Glomerular endothelial cell (primary cell): ENCODE measurements around the gene CANT1. TPM values are rescaled to one million over a fixed set of nuclear protein-coding genes. Genes with fewer than 3 reads are reported as not detected.

Experiments used
- DNase-seq: peaks from one replicate; pipeline ENCODE4 v3.0.0-alpha.2; 2011; ENCODE audit warnings: low read depth, low spot score; ENCODE audit errors: extremely low read depth
- total RNA-seq: library from RNA; depleted of rRNA; stranded (reverse); fragments of >200 nt; gene quantifications from 2 replicates; pipeline ENCODE4 v1.2.3, GENCODE V29; 2015

The CANT1 gene
- total RNA-seq, 1 donor from 2014 or later: 62.4 TPM

DNA sequence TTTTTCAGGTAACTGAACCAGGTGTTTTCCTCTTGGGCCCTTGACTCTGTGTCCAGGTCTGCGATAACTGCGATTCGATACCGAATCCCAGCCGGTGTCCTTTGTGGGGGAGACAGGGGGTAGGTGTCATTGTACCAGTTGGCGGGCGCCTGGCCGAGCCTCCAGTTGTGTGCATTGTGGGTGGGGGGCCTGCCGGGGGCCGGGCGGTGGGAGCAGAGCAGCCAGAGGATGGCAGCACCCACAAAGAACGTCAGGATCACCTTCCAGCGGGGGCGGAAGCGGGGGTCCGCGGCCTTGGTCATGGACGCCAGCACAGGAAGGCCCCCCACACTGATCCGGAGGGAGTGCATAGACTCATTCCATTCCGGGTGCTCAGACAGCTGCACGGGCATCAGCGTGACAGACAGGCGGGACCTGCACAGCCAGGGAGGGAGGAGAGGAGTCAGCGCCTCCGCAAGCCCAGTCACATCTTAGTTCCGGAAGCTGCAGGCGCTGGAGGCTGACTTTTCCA, 12.3 kb downstream of the CANT1 start:
- no peak for DNase-seq

DNA sequence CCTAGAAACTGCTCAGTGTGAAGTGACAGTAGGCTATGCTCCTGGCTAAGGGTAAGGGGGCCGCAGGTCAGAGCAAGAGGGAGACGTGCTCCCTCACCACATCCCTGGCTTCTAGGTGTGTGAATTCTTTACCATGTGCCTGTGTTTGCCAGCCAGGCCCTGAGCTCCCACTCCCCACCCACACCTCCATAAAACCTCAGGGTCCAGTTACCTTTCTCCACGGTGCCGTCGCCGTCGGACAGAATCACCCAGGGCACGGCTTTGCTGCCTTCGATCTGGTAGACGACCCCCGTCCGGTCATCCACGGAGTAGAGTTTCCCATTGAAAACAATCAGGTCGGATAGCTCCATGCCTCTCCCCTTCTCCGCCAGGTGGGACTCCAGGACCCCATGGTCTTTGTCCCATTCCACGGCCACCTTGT, 12.8 kb downstream of the CANT1 start:
- no peak for DNase-seq

DNA sequence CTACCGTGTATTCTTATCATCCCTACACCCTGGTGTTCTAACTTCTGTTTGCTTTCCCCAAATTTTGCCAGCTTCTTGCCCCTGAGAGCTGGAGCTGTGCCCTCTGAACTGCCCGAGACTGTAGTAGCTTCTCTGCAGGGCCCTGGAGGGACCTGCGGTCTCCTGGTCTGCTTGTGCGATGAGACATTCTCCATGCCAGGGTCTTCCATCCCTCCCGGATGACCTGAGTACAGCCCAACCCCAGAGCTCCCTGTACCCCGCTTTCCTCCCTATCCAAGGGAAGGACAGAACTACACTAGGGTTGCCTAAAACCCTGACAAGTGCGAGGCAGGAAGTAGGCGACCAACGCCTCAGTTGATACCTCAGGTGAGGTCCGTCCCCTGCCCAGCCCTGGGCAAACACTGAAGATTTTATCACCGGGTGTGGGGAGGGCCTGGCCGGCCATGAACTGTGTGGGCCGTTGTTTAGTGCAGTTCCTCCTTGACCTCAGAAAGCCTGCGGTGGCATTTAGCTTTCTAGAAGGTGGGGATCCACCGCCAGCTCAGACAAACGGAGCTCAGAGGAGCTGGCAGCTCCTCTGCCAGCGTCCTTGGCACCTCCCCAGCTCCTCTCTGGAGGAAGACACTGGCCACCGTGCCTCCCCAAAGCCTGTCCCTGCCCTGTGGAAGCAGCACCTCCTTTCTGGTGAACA, 13.7 kb downstream of the CANT1 start:
- no peak for DNase-seq

DNA sequence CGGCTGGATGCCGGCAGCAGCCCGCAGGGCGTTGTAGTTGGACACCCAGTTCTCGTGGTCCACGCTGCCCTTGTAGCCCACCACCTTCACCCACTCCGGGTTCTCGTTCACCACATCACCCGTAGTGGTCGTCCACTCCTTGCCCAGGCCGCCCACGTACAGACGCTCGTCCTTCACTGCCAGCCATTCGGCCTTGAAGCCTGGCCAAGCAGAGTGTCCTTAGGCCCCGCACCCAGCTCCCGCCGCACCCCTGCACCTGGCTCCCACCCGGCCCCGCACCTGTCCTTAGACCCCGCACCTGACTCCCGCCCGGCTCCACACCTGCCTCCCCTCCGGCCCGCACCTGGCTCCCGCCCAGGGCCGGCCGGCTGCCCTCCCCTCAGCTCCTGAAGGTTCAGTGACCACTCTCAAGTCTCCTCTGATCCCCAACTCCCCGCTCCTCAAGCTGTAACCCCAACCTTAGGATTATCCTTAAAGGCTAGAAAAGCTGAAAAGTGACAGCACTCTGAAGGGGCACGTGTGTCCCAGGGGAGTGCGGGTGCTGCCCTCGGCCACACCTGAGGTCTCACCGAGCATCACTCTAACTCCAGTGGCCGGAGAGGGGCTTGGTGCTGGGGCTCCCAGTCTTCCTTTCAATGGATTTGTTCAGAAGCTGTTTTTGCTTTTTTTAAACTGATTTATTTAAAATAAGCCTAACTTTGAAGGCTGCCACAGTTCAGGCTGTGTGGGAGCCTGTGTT, 14.4 kb downstream of the CANT1 start:
- DNase-seq: no peak

DNA sequence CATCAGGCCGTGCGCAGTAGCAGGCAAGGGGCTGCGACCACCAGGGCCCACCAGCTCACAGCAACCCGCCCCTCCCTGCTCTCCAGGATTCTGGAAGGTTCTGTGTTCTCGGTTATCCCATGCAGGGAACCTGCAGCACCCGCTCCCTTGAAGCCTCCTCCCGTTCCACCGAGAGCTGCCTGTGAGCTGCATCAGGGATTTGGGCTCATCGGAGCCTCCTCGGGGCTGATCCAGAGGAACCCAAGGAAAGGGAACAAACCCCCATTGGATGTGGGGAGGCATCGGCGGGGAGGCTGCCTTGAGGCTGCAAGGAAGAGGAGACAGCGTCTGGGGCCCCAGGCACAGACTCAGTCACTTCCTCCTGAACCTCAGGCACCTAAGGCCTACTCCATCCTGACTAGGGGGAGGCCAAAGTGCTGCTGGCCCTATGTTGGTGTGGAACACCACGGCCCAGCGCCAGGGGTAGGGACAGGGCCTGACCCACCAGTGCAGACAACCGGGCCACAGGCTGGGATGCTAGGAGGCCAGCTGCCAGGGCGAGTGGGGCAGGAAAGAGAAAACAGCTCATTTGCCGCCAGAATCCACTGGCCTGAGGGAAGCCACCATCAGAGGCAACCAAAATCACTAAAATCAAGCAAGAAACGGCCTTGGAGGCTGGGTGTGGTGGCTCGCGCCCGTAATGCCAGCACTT, 15.4 kb downstream of the CANT1 start:
- DNase-seq: no peak

DNA sequence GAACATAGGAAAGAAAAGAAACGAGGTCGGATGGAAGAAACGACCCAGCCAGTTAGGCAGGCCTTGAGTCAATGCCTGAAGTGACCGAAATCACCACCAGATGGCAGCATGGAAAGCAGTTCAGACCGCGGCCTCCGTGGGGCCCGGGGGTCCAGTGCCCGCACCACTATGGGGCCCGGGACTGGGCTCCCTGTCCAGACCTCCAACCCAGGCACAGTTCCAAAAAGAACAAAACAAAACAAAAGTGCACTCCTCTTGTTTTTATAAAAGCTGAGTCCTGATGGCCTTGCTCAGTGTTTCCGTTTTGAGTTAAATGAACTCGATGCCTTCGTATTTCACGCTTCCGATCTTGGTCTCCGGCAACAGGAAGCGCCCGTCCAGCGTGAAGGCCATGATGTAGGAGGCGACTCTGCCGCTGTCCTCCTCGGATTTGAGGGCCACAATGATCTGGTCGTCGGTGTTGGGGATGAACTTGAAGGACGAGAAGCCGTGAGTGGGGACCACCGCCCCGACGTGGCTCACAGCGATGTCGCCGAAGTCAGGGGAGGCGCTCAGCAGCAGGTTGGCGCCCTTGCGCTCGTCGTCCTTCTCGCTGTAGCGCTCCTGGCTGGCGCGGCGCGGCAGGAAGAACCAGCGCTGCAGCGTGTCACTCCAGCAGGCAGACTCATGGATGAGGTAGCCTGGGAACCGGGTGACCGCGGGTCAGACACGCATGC, 16.2 kb downstream of the CANT1 start:
- DNase-seq: no peak

DNA sequence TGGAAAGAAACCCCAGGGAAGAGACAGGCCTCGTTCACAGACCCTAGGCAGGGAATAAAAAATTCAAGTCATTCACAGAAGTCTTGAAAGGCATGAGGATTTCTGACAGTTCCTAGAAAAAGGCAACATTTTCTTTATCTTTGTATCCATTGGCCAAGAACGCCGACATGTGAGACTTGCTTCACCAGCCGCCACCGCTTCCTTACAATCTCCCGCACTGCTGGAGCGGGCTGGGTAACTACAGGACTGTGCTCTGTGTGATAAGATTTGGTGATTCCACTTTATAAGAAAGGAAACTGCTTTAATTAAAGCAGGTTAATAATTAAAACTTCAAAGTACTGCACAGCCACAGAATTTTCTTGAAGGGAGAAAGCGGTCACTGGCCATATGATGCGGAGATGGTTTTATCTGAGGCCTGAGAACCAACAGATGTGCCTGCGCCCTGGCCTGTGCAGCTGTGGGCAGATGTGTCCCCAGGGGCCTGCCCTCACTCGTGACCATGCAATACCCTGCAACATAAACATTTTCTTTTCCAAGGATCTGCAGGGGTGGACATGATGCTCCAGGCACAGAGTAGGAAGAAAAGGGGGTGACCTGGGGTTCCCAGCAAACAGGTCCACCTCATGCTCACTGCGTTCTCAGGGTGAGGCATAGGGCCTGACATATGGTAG, 16.9 kb downstream of the CANT1 start:
- DNase-seq: no peak

DNA sequence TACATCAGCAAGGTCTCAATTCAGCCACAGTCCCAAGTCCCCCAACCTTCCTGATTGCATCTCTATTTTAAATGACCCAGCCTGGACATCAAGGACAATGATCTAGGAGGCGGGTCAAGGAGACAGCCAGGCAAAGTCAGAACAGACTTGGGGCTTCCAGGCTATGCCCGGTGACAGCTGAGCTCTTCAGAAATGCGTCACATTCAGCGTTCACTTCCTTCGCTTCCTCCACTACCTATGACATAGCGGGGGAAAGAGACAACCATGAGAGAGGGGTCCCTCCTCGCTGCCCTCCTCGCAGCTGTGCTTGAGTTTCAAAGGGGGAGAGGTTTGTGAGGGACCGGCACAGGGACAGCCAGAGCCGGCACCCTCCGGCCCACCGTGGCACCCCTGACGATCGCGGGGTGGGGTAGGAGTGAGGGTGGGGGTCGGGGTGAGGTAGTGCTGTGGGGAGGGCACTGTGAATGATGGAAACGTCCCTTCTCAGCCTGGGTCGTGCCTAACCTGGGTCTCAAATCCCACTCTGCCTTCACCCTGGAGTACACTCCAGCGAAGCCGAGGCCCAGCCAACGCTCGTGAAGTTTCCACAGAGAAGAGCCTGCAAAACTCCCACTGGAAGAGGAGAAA, 17.5 kb downstream of the CANT1 start:
- no peak for DNase-seq

DNA sequence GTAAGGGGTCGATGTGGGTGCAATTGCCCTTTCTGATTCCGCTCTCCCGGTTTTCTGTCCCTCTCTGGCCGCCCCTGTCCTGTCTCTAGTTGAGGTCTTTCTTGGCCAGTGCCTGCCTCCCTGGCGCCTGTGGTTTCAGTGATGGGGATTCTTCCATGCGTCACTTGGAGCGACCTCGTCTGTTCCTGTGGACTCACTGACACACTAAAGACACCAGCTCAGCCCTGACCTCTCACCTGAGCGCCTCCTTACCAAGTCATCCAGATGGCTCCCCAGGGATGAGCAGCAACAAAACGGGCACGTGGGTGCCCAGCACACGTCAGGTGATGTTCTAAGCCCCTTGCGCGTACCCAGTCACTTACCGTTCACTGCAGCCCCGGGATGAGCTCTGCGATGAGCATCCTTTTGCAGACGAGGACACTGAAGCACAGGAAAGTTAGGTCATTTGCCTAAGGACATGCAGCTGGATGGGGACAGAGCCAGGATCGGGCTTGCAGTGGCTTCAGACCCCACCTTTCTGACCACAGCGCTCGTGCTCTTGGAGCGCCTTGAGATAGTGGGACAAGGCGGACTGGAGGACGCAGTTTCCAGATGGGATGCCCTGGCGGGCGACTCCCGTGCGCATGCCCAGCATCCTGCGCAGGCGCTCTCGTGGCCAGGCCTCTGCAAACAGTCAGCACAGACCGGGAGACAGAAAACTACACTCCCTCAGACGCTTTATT, 18.4 kb downstream of the CANT1 start:
- DNase-seq: no peak

DNA sequence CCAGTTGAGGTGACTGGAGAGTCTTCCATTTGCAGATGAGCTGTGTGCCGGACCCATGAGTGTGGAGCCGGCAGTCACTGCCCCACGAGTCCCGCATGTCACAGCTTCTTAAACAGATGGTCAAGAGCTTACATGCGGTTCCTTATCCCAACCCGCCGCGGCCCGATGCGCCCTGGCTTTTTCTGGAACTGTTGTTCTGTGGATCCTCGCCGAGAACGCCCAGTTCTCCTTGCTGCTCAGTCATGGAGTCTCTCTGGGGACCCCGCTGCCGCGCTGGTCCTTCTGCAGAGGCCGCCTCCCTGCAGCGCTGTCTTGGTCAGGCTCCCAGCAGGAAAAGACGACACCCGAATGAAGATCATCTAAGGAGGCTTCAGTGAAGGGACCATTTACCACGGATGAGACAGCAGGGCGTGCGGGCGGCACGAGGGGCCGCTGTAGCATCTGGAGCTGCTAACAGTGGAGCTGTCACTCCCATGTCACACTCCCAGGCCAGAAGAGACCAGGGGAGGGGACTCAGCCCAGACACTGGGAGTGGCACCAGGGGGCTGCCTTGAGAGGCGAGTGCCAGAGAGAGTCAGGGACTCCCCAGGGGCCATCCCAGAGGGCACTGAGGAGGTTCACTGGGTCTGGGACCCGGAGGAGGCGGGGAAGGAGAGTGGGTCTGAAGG, 19.1 kb downstream of the CANT1 start:
- no peak for DNase-seq

DNA sequence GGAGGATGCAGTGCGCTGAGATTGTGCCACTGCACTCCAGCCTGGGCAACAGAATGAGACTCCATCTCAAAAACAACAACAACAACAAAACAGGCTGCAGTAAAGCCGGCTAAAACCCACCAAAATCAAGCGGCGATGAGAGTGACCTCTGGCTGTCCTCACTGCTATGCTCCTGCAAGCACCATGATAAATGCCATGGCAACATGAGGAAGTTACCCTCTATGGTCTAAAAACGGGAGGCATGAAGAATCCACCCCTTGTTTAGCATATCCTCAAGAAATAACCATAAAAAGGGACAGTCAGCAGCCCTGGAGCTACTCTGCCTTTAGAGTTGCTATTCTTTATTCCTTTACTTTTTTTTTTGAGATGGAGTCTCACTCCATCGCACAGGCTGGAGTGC, 21.4 kb downstream of the CANT1 start:
- DNase-seq: no peak

DNA sequence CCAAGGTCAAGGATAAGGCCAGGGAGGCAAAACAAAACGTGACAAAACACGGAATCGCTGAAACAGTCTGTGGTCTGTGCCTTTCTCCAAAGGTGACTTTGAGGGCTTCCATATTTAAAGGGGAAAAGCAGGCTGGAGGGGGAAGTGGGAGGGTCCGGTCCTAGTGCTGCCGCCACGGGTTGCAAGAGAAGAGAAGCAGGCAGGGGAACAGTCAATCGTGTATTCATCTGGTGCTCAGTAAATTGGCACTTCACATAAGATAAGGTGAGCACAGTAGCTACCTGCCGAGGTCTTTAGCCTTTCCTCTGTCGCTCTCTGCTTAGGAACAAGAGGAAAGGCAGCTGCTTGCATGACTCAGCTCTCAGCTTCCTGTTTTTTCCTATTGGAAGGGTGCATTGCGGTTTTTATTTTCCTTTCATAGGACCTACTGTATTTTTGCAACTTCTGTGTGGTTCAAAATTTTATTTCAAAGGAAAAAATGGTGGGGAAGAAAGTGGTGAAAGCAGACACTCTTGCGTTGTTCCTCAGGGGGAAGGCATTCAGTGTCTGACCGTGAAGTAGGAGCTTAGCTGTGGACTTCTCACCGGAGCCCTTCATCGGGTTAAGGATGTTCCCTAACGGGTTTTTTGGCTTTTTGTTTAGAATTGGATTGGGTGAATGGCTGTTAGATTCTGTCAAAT, 22.8 kb downstream of the CANT1 start:
- DNase-seq: no peak

DNA sequence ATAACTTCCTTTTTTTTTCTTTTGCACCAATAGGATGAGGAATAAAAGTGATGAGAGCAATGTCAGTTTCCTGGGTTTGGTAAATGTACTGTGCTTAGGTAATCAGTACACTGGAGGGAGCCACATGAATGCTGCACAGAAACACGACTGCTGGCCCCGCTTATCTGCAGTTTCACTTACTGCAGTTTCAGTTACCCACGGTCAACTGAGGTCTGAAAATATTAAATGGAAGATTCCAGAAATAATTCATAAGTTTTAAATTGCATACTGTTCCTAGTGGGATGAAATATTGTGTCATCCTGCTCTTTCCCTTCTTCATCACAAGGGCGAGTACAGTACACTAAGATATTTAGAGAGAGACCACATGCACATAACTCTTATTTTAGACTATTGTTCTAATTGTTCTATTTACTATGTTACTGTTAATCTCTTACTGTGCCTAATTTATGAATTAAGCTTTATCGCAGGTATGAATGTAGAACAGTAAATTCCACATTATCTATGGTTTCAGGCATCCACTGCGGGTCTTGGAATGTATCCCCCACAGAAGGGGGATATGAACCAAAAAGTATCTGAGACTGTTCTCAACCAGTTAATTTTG, 23.4 kb downstream of the CANT1 start:
- DNase-seq: no peak

DNA sequence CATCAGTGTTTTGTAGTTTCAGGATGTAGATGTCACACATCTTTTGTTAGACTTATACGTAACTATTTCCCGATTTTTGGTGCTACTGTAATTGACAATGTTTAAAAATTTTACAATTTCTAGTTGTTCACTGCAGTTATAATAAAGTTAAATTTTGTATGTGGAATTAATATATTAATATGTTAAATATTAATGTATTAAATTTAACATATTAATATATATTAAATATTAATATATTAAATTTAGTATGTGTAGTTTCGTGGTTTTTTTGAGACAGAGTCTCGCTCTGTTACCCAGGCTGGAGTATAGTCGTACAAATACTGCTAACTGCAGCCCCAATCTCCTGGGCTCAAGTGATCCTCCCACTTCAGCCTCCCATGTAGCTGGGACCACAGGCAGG, 24.2 kb downstream of the CANT1 start:
- no peak for DNase-seq

DNA sequence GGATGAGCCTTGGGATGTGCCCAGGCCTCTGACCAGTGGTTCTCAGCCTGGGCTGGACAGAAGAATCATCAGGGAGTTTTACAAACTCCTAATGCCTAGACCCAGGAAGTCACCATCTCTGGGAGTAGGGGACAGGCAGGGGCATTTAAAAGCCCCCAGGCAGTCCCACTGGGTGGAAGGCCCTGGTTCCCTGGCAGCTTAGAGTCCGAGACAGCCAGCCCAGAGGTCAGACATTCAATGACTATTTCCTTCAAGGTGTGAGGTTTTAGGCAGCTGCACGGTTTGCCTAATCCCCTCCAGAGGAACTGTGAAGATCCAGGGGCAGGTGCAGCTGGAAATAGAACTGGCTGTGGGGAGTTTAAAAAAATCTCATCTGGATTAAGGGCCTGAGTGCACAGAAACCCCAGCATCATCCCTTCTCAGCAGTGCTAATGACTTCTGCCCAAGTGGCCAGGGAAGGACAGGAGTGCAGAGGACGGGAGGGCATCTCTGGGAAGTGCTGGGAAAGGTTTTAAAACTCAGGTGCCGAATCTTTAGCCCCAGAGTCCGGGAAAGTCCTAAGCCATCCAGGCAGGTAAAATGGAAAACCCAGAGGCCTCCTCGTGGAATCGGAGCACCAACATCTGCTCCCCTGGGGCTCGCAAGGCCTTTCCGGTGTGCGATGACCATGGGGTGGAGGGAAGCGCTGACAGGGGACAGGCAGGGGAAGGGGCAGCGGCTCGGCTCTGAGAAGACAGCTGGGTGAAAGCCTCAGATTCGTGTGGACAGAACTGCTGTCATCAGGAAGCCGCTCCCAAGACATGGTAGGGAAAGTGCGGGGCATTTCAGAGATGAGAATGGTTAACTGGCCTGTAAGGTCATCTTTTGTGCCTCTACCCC, 28.3 kb downstream of the CANT1 start:
- DNase-seq: no peak

DNA sequence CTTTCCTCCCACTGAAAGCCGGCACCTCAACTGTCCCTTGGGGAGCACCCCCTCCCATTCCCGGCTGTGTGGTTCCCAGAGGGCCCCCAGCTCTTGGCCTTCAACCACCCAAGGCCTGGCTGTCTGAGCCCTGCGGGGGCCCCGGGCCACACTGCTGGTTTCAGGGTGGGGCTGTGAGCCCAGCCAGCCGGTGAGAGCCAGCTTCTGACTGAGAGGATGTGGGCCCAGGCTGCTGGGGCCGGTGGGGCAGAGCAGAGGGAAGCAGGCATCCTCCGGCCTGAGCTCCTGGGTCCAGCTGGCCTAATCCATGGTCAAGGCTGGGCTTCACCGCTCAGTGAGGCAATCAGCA, 29.0 kb downstream of the CANT1 start:
- DNase-seq: no peak
